Activated B cell treated with CpG ODN at 0.5 μM for 24 hours (primary cell): ENCODE data around the gene ADRB1. TPM values are rescaled to one million over a fixed set of nuclear protein-coding genes. Genes with fewer than 3 reads are reported as not detected.
A peak's percentile ranks its signal among the peaks of the same experiment; 100 is the strongest.

ENCODE experiments used
- ATAC-seq: fragments of 200-7000 bp; cut with Tn5 transposase; one replicate; pipeline ENCODE4 v1.10.0; 2021; ENCODE audit warnings: low read depth, mild to moderate bottlenecking, moderate library complexity
- CTCF ChIA-PET: fragments of 350-600 bp; sonication (Branson Sonifier 250); formaldehyde crosslinking; loops from one replicate; lab custom pipeline; 2021; ENCODE audit warnings: antibody characterized with exemption; lab: Charles Lee
- POLR2A ChIA-PET: fragments of 350-600 bp; sonication (Branson Sonifier 250); formaldehyde crosslinking; loops from one replicate; lab custom pipeline; 2021; ENCODE audit warnings: antibody characterized with exemption; lab: Charles Lee
- DNase-seq: peaks from one replicate; pipeline ENCODE4 v3.0.0; 2022
- H3K27ac Mint-ChIP-seq: one replicate; pipeline ENCODE4 v1.8.0; 2020; ENCODE audit warnings: mixed read lengths
- H3K27me3 Mint-ChIP-seq: one replicate; pipeline ENCODE4 v1.8.0; 2021; ENCODE audit warnings: mixed read lengths
- H3K36me3 Mint-ChIP-seq: one replicate; pipeline ENCODE4 v1.8.0; 2021; ENCODE audit warnings: low read depth, mixed read lengths
- H3K4me1 Mint-ChIP-seq: one replicate; pipeline ENCODE4 v1.8.0; 2021; ENCODE audit warnings: mixed read lengths
- H3K4me3 Mint-ChIP-seq: one replicate; pipeline ENCODE4 v1.8.0; 2020; ENCODE audit warnings: mild to moderate bottlenecking, mixed read lengths
- H3K9me3 Mint-ChIP-seq: one replicate; pipeline ENCODE4 v1.8.0; 2020; ENCODE audit warnings: mixed read lengths
- intact Hi-C: fragments of 100-400 bp; cut with micrococcal nuclease; formaldehyde crosslinking; loops from one replicate; pipeline ENCODE4 v1.15.1; 2024
- total RNA-seq: library from RNA; stranded (reverse); gene quantifications from 2 replicates; pipeline ENCODE4 v1.2.3, GENCODE V29; 2022
- TF ChIP-seq, protein P1 (sequence below): fragments of 200-600 bp; IDR thresholded peaks from one replicate; pipeline ENCODE4 v1.8.0; 2022; ENCODE audit warnings: antibody characterized with exemption, mild to moderate bottlenecking

The ADRB1 gene
- not detected in 2 replicates for total RNA-seq

DNA sequence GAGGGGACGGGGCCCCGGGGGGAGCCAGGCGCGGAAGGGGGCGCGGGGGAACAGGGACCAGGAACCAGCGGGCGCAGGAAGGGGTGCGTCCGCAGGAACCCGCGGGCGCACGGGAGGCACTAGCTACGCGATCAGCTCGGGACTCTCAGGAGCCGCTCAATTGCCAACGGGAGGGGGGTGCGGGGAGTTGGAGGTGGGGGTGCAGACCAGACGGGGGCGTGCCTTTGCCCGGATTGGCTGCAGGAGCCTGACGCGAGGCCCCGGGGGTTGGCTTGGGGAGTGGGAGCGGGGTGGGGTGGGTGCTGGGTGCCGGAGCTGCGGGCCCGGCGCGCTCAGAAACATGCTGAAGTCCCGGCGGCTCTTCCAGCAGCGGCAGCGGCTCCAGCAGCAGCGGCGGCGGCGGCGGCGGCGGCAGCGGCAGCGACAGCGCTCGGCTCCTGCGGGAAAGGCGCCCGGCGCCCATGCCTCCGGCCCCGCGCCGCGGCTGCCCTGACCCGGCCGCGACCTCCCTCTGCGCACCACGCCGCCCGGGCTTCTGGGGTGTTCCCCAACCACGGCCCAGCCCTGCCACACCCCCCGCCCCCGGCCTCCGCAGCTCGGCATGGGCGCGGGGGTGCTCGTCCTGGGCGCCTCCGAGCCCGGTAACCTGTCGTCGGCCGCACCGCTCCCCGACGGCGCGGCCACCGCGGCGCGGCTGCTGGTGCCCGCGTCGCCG lies at the start of gene ADRB1:
ADRB1 (plus strand) TSS at position 335 of the 715 bp plus-strand sequence; CDS start at position 602, 267 bp downstream.
- ATAC-seq (peak; percentile 20), DNase-seq (no peak)
- Mint-ChIP-seq H3K36me3 (no peaks in the 10 kb centered on the region), H3K27me3 (peaks cover 56% of the 10 kb centered on the region), H3K9me3 (no peaks in the 10 kb centered on the region), H3K4me1 (peaks cover 21% of the 10 kb centered on the region), H3K27ac (no peak within 1 kb of the TSS), H3K4me3 (peak within 1 kb of the TSS; percentile 75)
- ChIA-PET CTCF (no interaction called here), POLR2A (no interaction called here)
- TF ChIP-seq, protein P1, sequence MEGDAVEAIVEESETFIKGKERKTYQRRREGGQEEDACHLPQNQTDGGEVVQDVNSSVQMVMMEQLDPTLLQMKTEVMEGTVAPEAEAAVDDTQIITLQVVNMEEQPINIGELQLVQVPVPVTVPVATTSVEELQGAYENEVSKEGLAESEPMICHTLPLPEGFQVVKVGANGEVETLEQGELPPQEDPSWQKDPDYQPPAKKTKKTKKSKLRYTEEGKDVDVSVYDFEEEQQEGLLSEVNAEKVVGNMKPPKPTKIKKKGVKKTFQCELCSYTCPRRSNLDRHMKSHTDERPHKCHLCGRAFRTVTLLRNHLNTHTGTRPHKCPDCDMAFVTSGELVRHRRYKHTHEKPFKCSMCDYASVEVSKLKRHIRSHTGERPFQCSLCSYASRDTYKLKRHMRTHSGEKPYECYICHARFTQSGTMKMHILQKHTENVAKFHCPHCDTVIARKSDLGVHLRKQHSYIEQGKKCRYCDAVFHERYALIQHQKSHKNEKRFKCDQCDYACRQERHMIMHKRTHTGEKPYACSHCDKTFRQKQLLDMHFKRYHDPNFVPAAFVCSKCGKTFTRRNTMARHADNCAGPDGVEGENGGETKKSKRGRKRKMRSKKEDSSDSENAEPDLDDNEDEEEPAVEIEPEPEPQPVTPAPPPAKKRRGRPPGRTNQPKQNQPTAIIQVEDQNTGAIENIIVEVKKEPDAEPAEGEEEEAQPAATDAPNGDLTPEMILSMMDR, result no peak
- intact Hi-C loops, result loop anchor here (2.0 kb wide), 1 partner anchor 19 kb away; no protein-coding TSS in a partner anchor

DNA sequence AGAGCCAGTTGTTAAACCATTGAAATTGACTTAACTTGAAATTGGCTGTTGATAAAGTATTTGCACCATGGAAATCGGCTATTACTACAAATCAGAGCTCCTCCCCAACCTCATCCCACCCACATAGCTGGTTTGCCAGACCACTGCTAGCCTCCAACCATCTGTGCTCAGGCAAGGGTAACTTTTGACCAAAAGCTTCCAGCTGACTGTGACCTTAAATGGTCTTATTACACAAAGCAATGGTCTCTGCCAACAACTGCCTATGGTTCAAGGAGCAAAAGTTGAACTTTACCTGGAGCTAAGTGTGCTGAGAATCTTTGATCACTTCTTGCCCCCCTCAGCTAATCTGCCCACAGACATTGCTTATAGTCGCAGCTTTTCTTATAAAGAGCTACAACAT lies 48.5 kb upstream of the ADRB1 start:
- POLR2A ChIA-PET, result no interaction called here
- DNase-seq, result no peak
- peaks cover 15% of the 10 kb centered on the region for H3K27me3 Mint-ChIP-seq
- intact Hi-C loops, result no loop called here
- no peak overlapping the region for H3K27ac Mint-ChIP-seq
- CTCF ChIA-PET, result no interaction called here
- no peaks in the 10 kb centered on the region for H3K9me3 Mint-ChIP-seq
- no peaks in the 10 kb centered on the region for H3K36me3 Mint-ChIP-seq
- H3K4me3 Mint-ChIP-seq, result no peak overlapping the region
- no peak for ATAC-seq
- H3K4me1 Mint-ChIP-seq, result peaks cover 20% of the 10 kb centered on the region
- TF ChIP-seq, protein P1, result no peak

DNA sequence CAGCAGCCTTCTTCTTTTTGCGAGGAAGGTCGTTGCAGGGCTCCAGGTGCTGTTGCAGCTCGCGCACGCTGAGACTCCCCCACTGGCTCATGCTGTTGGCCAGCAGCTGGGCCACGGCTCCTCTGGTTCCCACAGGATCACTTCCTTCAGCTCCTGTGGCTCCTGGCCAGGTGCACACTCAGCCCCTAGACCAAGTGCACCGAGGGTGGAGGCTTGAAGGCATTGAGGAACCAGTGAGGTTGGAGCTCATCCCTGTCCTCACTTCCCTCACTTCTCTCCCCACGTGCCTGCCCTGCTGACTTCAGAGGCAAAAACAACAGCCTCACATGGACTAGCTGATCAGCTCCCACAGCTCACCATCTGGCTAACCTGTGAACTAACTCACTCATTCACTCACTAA lies 46.2 kb upstream of the ADRB1 start:
- Mint-ChIP-seq H3K4me1 (peaks cover 20% of the 10 kb centered on the region), H3K9me3 (no peaks in the 10 kb centered on the region), H3K4me3 (no peak overlapping the region), H3K36me3 (no peaks in the 10 kb centered on the region), H3K27ac (no peak overlapping the region), H3K27me3 (peaks cover 8% of the 10 kb centered on the region)
- intact Hi-C loops, result no loop called here
- no peak for DNase-seq
- ChIA-PET POLR2A (no interaction called here), CTCF (no interaction called here)
- TF ChIP-seq, protein P1, result no peak
- ATAC-seq, result no peak

DNA sequence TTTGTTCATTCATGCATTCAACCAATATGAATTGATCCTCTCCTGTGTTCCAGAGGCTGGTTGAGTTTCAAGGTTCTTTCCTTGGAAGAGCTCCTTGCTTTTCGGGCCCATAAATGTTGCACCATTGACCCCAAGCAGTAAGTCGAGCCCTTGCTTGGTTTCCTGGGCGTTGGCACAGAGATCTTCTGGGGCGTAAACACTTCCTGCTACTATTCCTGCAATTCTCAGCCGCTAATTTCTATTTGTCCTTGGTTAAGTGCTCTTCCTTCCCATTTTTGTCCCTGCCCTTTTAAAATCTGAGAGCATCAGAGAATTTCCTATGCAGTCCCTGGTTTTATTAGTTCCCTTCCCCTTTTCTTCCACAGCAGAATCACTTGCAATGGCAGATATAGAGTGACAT lies 44.1 kb upstream of the ADRB1 start:
- Mint-ChIP-seq H3K4me3 (no peak overlapping the region), H3K36me3 (no peaks in the 10 kb centered on the region)
- CTCF ChIA-PET, result no interaction called here

DNA sequence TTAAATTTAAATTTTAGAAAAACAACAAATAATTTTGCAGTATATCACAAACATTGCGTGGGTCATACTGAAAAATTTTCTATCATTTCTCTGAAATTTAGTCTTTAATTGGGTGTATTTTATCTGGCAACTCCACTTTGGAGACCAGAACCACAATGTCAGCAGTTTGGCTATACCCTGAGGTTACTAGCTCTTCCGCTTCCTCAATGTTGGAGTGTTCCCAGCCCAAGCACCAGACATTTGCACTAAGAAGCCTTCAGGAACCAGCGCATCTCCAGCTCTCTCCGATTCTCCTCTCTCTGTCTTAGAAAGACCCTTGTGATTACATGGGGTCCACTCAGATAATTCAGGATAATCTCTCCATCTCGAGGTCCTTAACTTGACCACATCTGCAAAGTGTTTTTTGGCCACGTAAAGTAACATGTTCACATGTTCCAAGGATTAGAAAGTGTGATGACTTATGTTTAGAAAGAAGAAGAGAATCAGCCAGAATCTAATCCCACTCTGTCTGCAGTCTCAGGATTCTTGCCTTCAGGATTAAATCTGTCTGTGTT lies 43.1 kb upstream of the ADRB1 start:
- Mint-ChIP-seq H3K4me3 (no peak overlapping the region), H3K9me3 (no peaks in the 10 kb centered on the region), H3K4me1 (peaks cover 11% of the 10 kb centered on the region), H3K36me3 (no peaks in the 10 kb centered on the region), H3K27ac (no peak overlapping the region), H3K27me3 (peaks cover 21% of the 10 kb centered on the region)
- POLR2A ChIA-PET, result no interaction called here
- TF ChIP-seq, protein P1, result no peak
- CTCF ChIA-PET, result no interaction called here
- intact Hi-C loops, result no loop called here
- ATAC-seq, result no peak
- DNase-seq, result no peak

More for the DNA sequence above, 44.1 kb upstream of the ADRB1 start:
- POLR2A ChIA-PET, result no interaction called here
- H3K4me1 Mint-ChIP-seq, result peaks cover 11% of the 10 kb centered on the region
- no peak overlapping the region for H3K27ac Mint-ChIP-seq
- DNase-seq (no peak), ATAC-seq (no peak)
- intact Hi-C loops, result no loop called here
- TF ChIP-seq, protein P1, result no peak
- H3K27me3 Mint-ChIP-seq, result peaks cover 12% of the 10 kb centered on the region
- no peaks in the 10 kb centered on the region for H3K9me3 Mint-ChIP-seq
